CD14-positive monocyte (primary cell): Measurements from ENCODE around the gene TMEM61. TPM values are rescaled to one million over a fixed set of nuclear protein-coding genes. Genes with fewer than 3 reads are reported as not detected.

Source experiments
- DNase-seq, 3 donors: peaks; one replicate each; pipeline ENCODE4 v3.0.0-alpha.2; 2011 to 2022
- H2AFZ ChIP-seq: 2 replicates; pipeline ENCODE4 v1.6.0; 2012; ENCODE audit warnings: mild to moderate bottlenecking, low read depth, low read length, inconsistent platforms; ENCODE audit not compliant: insufficient read depth, poor library complexity, severe bottlenecking
- H3K27ac ChIP-seq, 2 donors: 1 replicate in 1 of 2; 2 replicates in 1 of 2; pipeline ENCODE4 v1.5.1; 2012 to 2013; ENCODE audit warnings: low read length in 2 of 2, control low read depth in 1 of 2, inconsistent platforms in 1 of 2, low read depth in 1 of 2, mild to moderate bottlenecking in 1 of 2
- H3K27me3 ChIP-seq, 2 donors: one replicate each; pipeline versions ENCODE4 v1.6.0 to v1.6.1; 2011 to 2013; ENCODE audit warnings: low read length in 2 of 2; ENCODE audit not compliant: control insufficient read depth in 2 of 2, insufficient read depth in 2 of 2
- H3K36me3 ChIP-seq, 2 donors: replicated peaks in 1 of 2; 1 replicate in 1 of 2; 2 replicates in 1 of 2; pipeline versions ENCODE4 v1.5.1 to v1.6.1; 2012 to 2013; ENCODE audit warnings: low read length in 2 of 2, control low read depth in 1 of 2, inconsistent platforms in 1 of 2, mild to moderate bottlenecking in 1 of 2; ENCODE audit not compliant: insufficient read depth in 2 of 2, control insufficient read depth in 1 of 2
- H3K4me1 ChIP-seq, 2 donors: 1 replicate in 1 of 2; 2 replicates in 1 of 2; pipeline versions ENCODE4 v1.5.1 to v1.6.1; 2012 to 2013; ENCODE audit warnings: low read length in 2 of 2, control low read depth in 1 of 2, inconsistent platforms in 1 of 2, mild to moderate bottlenecking in 1 of 2, moderate library complexity in 1 of 2; ENCODE audit not compliant: insufficient read depth in 2 of 2, control insufficient read depth in 1 of 2
- H3K4me2 ChIP-seq: replicated peaks from 2 replicates; pipeline ENCODE3; 2012; ENCODE audit warnings: low read length, moderate library complexity, mild to moderate bottlenecking; ENCODE audit not compliant: poor library complexity, severe bottlenecking; ENCODE audit errors: extremely low read depth
- H3K4me3 ChIP-seq, 3 experiments: fragments of 200-600 bp in 1 of 3; sonication (generic) in 1 of 3; replicated peaks in 1 of 3; 1 replicate in 2 of 3; 2 replicates in 1 of 3; pipeline ENCODE4 v1.5.1; 2011 to 2013; ENCODE audit warnings: low read length in 3 of 3, mild to moderate bottlenecking in 3 of 3, control low read depth in 2 of 3, low read depth in 2 of 3, inconsistent platforms in 1 of 3, moderate library complexity in 1 of 3
- H3K79me2 ChIP-seq: 2 replicates; pipeline ENCODE4 v1.6.0; 2012; ENCODE audit warnings: mild to moderate bottlenecking, control low read depth, inconsistent platforms, low read length, moderate library complexity; ENCODE audit not compliant: insufficient read depth
- H3K9ac ChIP-seq: 2 replicates; pipeline ENCODE4 v1.6.0; 2017; ENCODE audit warnings: low read length, mild to moderate bottlenecking; ENCODE audit not compliant: insufficient read depth, poor library complexity, severe bottlenecking
- H3K9me3 ChIP-seq, 2 donors: replicated peaks in 1 of 2; 1 replicate in 1 of 2; 2 replicates in 1 of 2; pipeline versions ENCODE4 v1.5.1 to v1.6.1; 2012 to 2013; ENCODE audit warnings: low read length in 2 of 2, control low read depth in 1 of 2; ENCODE audit not compliant: control insufficient read depth in 1 of 2, insufficient read depth in 1 of 2
- H4K20me1 ChIP-seq: 2 replicates; pipeline ENCODE4 v1.6.0; 2012; ENCODE audit warnings: mild to moderate bottlenecking, low read length, control low read depth, moderate library complexity; ENCODE audit not compliant: insufficient read depth
- H3K27ac Mint-ChIP-seq, 7 donors: one replicate each; pipeline ENCODE4 v1.8.0; 2020; ENCODE audit warnings: mild to moderate bottlenecking in 7 of 7, mixed read lengths in 7 of 7, moderate library complexity in 6 of 7, inconsistent platforms in 2 of 7
- H3K27me3 Mint-ChIP-seq, 3 donors: one replicate each; pipeline ENCODE4 v1.8.0; 2021 to 2022; ENCODE audit warnings: low read depth in 3 of 3, mild to moderate bottlenecking in 3 of 3, mixed read lengths in 3 of 3, moderate library complexity in 3 of 3, inconsistent platforms in 1 of 3
- H3K36me3 Mint-ChIP-seq, 2 donors: one replicate each; pipeline ENCODE4 v1.8.0; 2020; ENCODE audit warnings: mixed read lengths in 2 of 2, inconsistent platforms in 1 of 2, mild to moderate bottlenecking in 1 of 2
- H3K4me1 Mint-ChIP-seq: one replicate; pipeline ENCODE4 v1.8.0; 2020; ENCODE audit warnings: mild to moderate bottlenecking, mixed read lengths
- H3K4me3 Mint-ChIP-seq, 2 donors: one replicate each; pipeline ENCODE4 v1.8.0; 2020; ENCODE audit warnings: mild to moderate bottlenecking in 2 of 2, mixed read lengths in 2 of 2, moderate library complexity in 1 of 2
- H3K9me3 Mint-ChIP-seq, 7 donors: one replicate each; pipeline ENCODE4 v1.8.0; 2020 to 2022; ENCODE audit warnings: mixed read lengths in 7 of 7, mild to moderate bottlenecking in 6 of 7, moderate library complexity in 6 of 7, inconsistent platforms in 2 of 7
- CTCF ChIP-seq: fragments of 200-600 bp; IDR thresholded peaks from one replicate; pipeline ENCODE4 v1.8.0; 2022; ENCODE audit warnings: antibody characterized with exemption, mild to moderate bottlenecking
- WGBS: methylation state at CpG from one replicate; pipeline ENCODE4 v1.1.5; 2013; ENCODE audit warnings: missing lambda C conversion rate; ENCODE audit not compliant: insufficient coverage; 5-methylcytosine and 5-hydroxymethylcytosine counted together
- intact Hi-C, 2 donors: fragments of 100-400 bp; cut with micrococcal nuclease; formaldehyde crosslinking; loops; one replicate each; pipeline versions ENCODE4 v1.15.0 to v1.15.1; 2023
- polyA plus RNA-seq, 3 donors: library from polyadenylated mRNA; depleted of rRNA in 1 of 3; unstranded in 2 of 3; stranded (reverse) in 1 of 3; fragments of 300-500 nt in 2 of 3; fragments of >200 nt in 1 of 3; fragmentation: Illumina TruSeq in 2 of 3; gene quantifications; 1 replicate in 2 of 3; 2 replicates in 1 of 3; pipeline ENCODE4 v1.2.3, GENCODE V29; 2012 to 2021

The TMEM61 gene
- polyA plus RNA-seq, 3 donors = not detected

- Mint-ChIP-seq H3K4me1 (peaks cover 38% of the 10 kb centered on the region), H3K27ac (peak overlapping the region; percentile 92 to 98 (median 96)), H3K9me3 (peaks cover 0 to 8% (median 2%) of the 10 kb centered on the region in 7 donors), H3K27me3 (peaks cover 0 to 4% (median 0%) of the 10 kb centered on the region in 3 donors), H3K4me3 (peak overlapping the region; percentile 56 to 75), H3K36me3 (no peaks in the 10 kb centered on the region)
- H3K4me1 ChIP-seq = peaks cover 31 to 38% of the 10 kb centered on the region in 2 donors
- peak overlapping the region in 2 of 3 experiments; percentile 38 to 41 for H3K4me3 ChIP-seq
- H3K9ac ChIP-seq = peak overlapping the region; percentile 32
- no peaks in the 10 kb centered on the region for H3K27me3 ChIP-seq
- H3K4me2 ChIP-seq = peak overlapping the region; percentile 62
- no peaks in the 10 kb centered on the region for H3K79me2 ChIP-seq
- no peaks in the 10 kb centered on the region for H3K36me3 ChIP-seq
- no peak for TF ChIP-seq CTCF
- H3K9me3 ChIP-seq = no peaks in the 10 kb centered on the region
- no peaks in the 10 kb centered on the region for H4K20me1 ChIP-seq
- H2AFZ ChIP-seq = peak overlapping the region; percentile 65
- H3K27ac ChIP-seq = peak overlapping the region; percentile 77 to 85
- 0% methylated on average over 2 of the region's 7 CpGs for WGBS
- intact Hi-C loops = no loop called here
- DNase-seq = peak; percentile 90 to 96 (median 96)
Observed at GRCh38 chr1:54965624-54966340, 14.6 kb upstream of the TMEM61 start.

GRCh38 chr1:54967372-54967771 lies 13.1 kb upstream of the TMEM61 start:
- H3K9me3 Mint-ChIP-seq = peaks cover 0 to 12% (median 2%) of the 10 kb centered on the region in 7 donors
- Histone ChIP-seq H3K27me3 (no peaks in the 10 kb centered on the region), H3K9me3 (no peaks in the 10 kb centered on the region), H4K20me1 (no peaks in the 10 kb centered on the region), H2AFZ (no peak overlapping the region), H3K4me3 (no peak overlapping the region), H3K27ac (peak overlapping the region; percentile 77 to 85), H3K36me3 (no peaks in the 10 kb centered on the region), H3K9ac (no peak overlapping the region), H3K4me2 (no peak overlapping the region), H3K79me2 (no peaks in the 10 kb centered on the region), H3K4me1 (peaks cover 40 to 48% of the 10 kb centered on the region in 2 donors)
- H3K27me3 Mint-ChIP-seq = peaks cover 0 to 6% (median 0%) of the 10 kb centered on the region in 3 donors
- intact Hi-C loops = no loop called here
- peak overlapping the region; percentile 92 to 98 (median 96) for H3K27ac Mint-ChIP-seq
- peak in 2 of 3 donors; percentile 41 to 48 for DNase-seq
- peaks cover 47% of the 10 kb centered on the region for H3K4me1 Mint-ChIP-seq
- no peak for TF ChIP-seq CTCF
- H3K4me3 Mint-ChIP-seq = peak overlapping the region in 1 of 2 donors; percentile 48
- 86% methylated on average over 3 of the region's 5 CpGs for WGBS
- H3K36me3 Mint-ChIP-seq = no peaks in the 10 kb centered on the region
